K562 (cell line): ENCODE data around the gene RPL10A. TPM values are rescaled to one million over a fixed set of nuclear protein-coding genes. Genes with fewer than 3 reads are reported as not detected.

Experiments
- BACH1 ChIP-seq: fragments of 200-800 bp; sonication (Bioruptor generic); IDR thresholded peaks from 2 replicates; pipeline ENCODE4 v1.6.1; 2016; ENCODE audit warnings: missing genetic modification characterization, missing compliant biosample characterization
- CREB5 ChIP-seq: fragments of 250-450 bp; sonication (Bioruptor Pico); IDR thresholded peaks from 2 replicates; pipeline ENCODE4 v1.5.0; 2020; ENCODE audit warnings: mild to moderate bottlenecking
- HOXB6 ChIP-seq: fragments of 250-450 bp; sonication (Bioruptor Pico); IDR thresholded peaks from 2 replicates; pipeline ENCODE4 v1.5.1; 2022; ENCODE audit warnings: mild to moderate bottlenecking, borderline replicate concordance
- JUN ChIP-seq, 2 experiments: sonication (generic) in 1 of 2; formaldehyde crosslinking in 1 of 2; IDR thresholded peaks; 2 replicates each; pipeline versions ENCODE4 v1.6.1 to v1.8.0; 2012 to 2022; ENCODE audit warnings: borderline replicate concordance in 2 of 2, mild to moderate bottlenecking in 2 of 2, improper control_type of control experiment in 1 of 2, low read depth in 1 of 2, low read length in 1 of 2, missing genetic modification reagents in 1 of 2
- LARP7 ChIP-seq: fragments of 450-650 bp; IDR thresholded peaks from 2 replicates; pipeline ENCODE4 v1.6.1; 2016
- NR2F6 ChIP-seq: fragments of 450-650 bp; formaldehyde crosslinking; IDR thresholded peaks from 2 replicates; pipeline ENCODE4 v1.4.0; 2020; ENCODE audit warnings: mild to moderate bottlenecking
- POLR2B ChIP-seq: fragments of 450-650 bp; IDR thresholded peaks from 2 replicates; pipeline ENCODE4 v1.6.1; 2018; ENCODE audit warnings: low read depth; ENCODE audit not compliant: partially characterized antibody
- PTBP1 ChIP-seq: fragments of 200-400 bp; formaldehyde crosslinking; IDR thresholded peaks from 2 replicates; pipeline ENCODE4 v1.6.1; 2017; ENCODE audit warnings: low read depth, low read length
- TEAD1 ChIP-seq, 2 experiments: fragments of 450-650 bp in 1 of 2; sonication (generic) in 1 of 2; formaldehyde crosslinking; IDR thresholded peaks; 2 replicates each; pipeline versions ENCODE4 v1.4.0 to v1.8.0; 2020 to 2022; ENCODE audit warnings: mild to moderate bottlenecking in 2 of 2, missing genetic modification reagents in 1 of 2
- TRIM28 ChIP-seq: fragments of 450-650 bp; IDR thresholded peaks from 2 replicates; pipeline ENCODE4 v1.6.1; 2017
- XRCC3 ChIP-seq: fragments of 450-650 bp; IDR thresholded peaks from 2 replicates; pipeline ENCODE4 v1.6.1; 2017; ENCODE audit warnings: mild to moderate bottlenecking, moderate library complexity
- XRCC4 ChIP-seq: IDR thresholded peaks from one replicate; pipeline ENCODE4 v1.6.1; 2011; ENCODE audit not compliant: insufficient read depth, insufficient read length; ENCODE audit errors: extremely low read depth
- ZBTB7A ChIP-seq: IDR thresholded peaks from 2 replicates; pipeline ENCODE4 v1.6.1; 2011; ENCODE audit warnings: low read depth, mild to moderate bottlenecking, low read length, moderate library complexity, borderline replicate concordance; ENCODE audit not compliant: control insufficient read depth
- ZNF146 ChIP-seq: IDR thresholded peaks from one replicate; pipeline ENCODE4 v1.6.1; 2018; ENCODE audit warnings: missing compliant biosample characterization; ENCODE audit not compliant: unreplicated experiment
- ZNF253 ChIP-seq: fragments of 250-450 bp; sonication (Bioruptor Pico); conservative IDR thresholded peaks from 2 replicates; pipeline ENCODE4 v1.6.1; 2021; ENCODE audit warnings: mild to moderate bottlenecking
- polyA plus RNA-seq, 8 experiments: library from polyadenylated mRNA; depleted of rRNA in 4 of 8; stranded (reverse) in 5 of 8; unstranded in 3 of 8; fragments of >200 nt; fragmentation: Nextera tagmentation in 2 of 8; fragmentation: Illumina TruSeq in 1 of 8; extraction: Ambion mirVana in 2 of 8; extraction: Trizol in 1 of 8; gene quantifications; 2 replicates each; pipeline versions ENCODE4 v1.2.1 to v1.2.3, GENCODE V29; 2011 to 2014; ENCODE audit warnings: inconsistent platforms in 1 of 8, missing spikeins in 1 of 8
- total RNA-seq, 7 experiments: library from RNA; depleted of rRNA in 6 of 7; stranded (reverse); fragments of >200 nt in 6 of 7; fragmentation: Illumina TruSeq in 2 of 7; extraction: Trizol in 2 of 7; gene quantifications; 2 replicates each; pipeline versions ENCODE4 v1.2.1 to v1.2.3, GENCODE V29; 2011 to 2021; ENCODE audit warnings: low replicate concordance in 1 of 7
- TF ChIP-seq, protein P1 (sequence below): sonication (generic); formaldehyde crosslinking; IDR thresholded peaks from 2 replicates; pipeline ENCODE4 v1.8.0; 2023; ENCODE audit warnings: missing genetic modification reagents, mild to moderate bottlenecking, borderline replicate concordance
- TF ChIP-seq, protein P2 (sequence below): sonication (generic); formaldehyde crosslinking; IDR thresholded peaks from 2 replicates; pipeline ENCODE4 v1.8.0; 2023; ENCODE audit warnings: mild to moderate bottlenecking, missing genetic modification reagents
- TF ChIP-seq, protein P3 (sequence below): sonication (generic); formaldehyde crosslinking; IDR thresholded peaks from 2 replicates; pipeline ENCODE4 v1.8.0; 2022; ENCODE audit warnings: missing genetic modification reagents, mild to moderate bottlenecking, moderate library complexity, borderline replicate concordance

Gene RPL10A
- total and polyA plus RNA-seq, 9 of the 15 experiments (the other 6 are each of a cell fraction or from before 2014, with no cell fraction given): 1,589 to 3,237 (median 2,116) TPM

GRCh38 chr6:35500782-35501181 lies 32.6 kb downstream of the RPL10A start (continued):
- TF ChIP-seq POLR2B (no peak), LARP7 (no peak), JUN (IDR thresholded peaks at IDR 0.05; ENCODE audit: borderline replicate concordance, low read depth, low read length) (peak; percentile 59; the same call in 1 of the 2 replicates), JUN (CRISPR knock-in tag; IDR thresholded peaks at IDR 0.05; ENCODE audit: borderline replicate concordance) (0 out of 2 replicates have a peak, but pooled peaks have one; percentile 43), TRIM28 (no peak), CREB5 (CRISPR knock-in tag) (no peak), ZNF146 (CRISPR knock-in tag) (no peak), PTBP1 (no peak), NR2F6 (CRISPR knock-in tag) (no peak), XRCC3 (no peak), TEAD1 (CRISPR knock-in tag; IDR thresholded peaks at IDR 0.05) (no peak), BACH1 (tag) (no peak), HOXB6 (CRISPR knock-in tag) (no peak), XRCC4 (no peak), ZBTB7A (no peak), ZNF253 (CRISPR knock-in tag) (no peak)
- TF ChIP-seq, protein P1, sequence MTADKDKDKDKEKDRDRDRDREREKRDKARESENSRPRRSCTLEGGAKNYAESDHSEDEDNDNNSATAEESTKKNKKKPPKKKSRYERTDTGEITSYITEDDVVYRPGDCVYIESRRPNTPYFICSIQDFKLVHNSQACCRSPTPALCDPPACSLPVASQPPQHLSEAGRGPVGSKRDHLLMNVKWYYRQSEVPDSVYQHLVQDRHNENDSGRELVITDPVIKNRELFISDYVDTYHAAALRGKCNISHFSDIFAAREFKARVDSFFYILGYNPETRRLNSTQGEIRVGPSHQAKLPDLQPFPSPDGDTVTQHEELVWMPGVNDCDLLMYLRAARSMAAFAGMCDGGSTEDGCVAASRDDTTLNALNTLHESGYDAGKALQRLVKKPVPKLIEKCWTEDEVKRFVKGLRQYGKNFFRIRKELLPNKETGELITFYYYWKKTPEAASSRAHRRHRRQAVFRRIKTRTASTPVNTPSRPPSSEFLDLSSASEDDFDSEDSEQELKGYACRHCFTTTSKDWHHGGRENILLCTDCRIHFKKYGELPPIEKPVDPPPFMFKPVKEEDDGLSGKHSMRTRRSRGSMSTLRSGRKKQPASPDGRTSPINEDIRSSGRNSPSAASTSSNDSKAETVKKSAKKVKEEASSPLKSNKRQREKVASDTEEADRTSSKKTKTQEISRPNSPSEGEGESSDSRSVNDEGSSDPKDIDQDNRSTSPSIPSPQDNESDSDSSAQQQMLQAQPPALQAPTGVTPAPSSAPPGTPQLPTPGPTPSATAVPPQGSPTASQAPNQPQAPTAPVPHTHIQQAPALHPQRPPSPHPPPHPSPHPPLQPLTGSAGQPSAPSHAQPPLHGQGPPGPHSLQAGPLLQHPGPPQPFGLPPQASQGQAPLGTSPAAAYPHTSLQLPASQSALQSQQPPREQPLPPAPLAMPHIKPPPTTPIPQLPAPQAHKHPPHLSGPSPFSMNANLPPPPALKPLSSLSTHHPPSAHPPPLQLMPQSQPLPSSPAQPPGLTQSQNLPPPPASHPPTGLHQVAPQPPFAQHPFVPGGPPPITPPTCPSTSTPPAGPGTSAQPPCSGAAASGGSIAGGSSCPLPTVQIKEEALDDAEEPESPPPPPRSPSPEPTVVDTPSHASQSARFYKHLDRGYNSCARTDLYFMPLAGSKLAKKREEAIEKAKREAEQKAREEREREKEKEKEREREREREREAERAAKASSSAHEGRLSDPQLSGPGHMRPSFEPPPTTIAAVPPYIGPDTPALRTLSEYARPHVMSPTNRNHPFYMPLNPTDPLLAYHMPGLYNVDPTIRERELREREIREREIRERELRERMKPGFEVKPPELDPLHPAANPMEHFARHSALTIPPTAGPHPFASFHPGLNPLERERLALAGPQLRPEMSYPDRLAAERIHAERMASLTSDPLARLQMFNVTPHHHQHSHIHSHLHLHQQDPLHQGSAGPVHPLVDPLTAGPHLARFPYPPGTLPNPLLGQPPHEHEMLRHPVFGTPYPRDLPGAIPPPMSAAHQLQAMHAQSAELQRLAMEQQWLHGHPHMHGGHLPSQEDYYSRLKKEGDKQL (CRISPR knock-in tag): no peak
- TF ChIP-seq, protein P2, sequence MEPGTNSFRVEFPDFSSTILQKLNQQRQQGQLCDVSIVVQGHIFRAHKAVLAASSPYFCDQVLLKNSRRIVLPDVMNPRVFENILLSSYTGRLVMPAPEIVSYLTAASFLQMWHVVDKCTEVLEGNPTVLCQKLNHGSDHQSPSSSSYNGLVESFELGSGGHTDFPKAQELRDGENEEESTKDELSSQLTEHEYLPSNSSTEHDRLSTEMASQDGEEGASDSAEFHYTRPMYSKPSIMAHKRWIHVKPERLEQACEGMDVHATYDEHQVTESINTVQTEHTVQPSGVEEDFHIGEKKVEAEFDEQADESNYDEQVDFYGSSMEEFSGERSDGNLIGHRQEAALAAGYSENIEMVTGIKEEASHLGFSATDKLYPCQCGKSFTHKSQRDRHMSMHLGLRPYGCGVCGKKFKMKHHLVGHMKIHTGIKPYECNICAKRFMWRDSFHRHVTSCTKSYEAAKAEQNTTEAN (CRISPR knock-in tag): no peak
- TF ChIP-seq, protein P3, sequence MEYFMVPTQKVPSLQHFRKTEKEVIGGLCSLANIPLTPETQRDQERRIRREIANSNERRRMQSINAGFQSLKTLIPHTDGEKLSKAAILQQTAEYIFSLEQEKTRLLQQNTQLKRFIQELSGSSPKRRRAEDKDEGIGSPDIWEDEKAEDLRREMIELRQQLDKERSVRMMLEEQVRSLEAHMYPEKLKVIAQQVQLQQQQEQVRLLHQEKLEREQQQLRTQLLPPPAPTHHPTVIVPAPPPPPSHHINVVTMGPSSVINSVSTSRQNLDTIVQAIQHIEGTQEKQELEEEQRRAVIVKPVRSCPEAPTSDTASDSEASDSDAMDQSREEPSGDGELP: peak; percentile 91
